GM12878 (cell line): ENCODE results near the gene CCDC127. TPM values are rescaled to one million over a fixed set of nuclear protein-coding genes. Genes with fewer than 3 reads are reported as not detected.

Experiments
- E2F8 ChIP-seq: fragments of 450-650 bp; IDR thresholded peaks from 2 replicates; pipeline ENCODE4 v1.6.1; 2018; ENCODE audit warnings: mild to moderate bottlenecking, low read depth, moderate library complexity; ENCODE audit not compliant: partially characterized antibody
- KDM1A ChIP-seq: fragments of 200-600 bp; sonication (generic); IDR thresholded peaks from 2 replicates; pipeline ENCODE4 v1.6.1; 2016; ENCODE audit warnings: borderline replicate concordance
- MTA3 ChIP-seq: IDR thresholded peaks from 2 replicates; pipeline ENCODE4 v1.6.1; 2012; ENCODE audit warnings: low read length, inconsistent platforms, borderline replicate concordance
- MYB ChIP-seq: fragments of 150-350 bp; IDR thresholded peaks from 2 replicates; pipeline ENCODE4 v1.6.1; 2014; ENCODE audit warnings: mild to moderate bottlenecking, low read depth, low read length, borderline replicate concordance
- NRF1 ChIP-seq: conservative IDR thresholded peaks from 2 replicates; pipeline ENCODE4 v1.6.1; 2011; ENCODE audit warnings: mild to moderate bottlenecking, low read depth, low read length, improper control_type of control experiment
- RAD51 ChIP-seq: fragments of 450-650 bp; IDR thresholded peaks from 2 replicates; pipeline ENCODE4 v1.6.1; 2016; ENCODE audit warnings: moderate library complexity, mild to moderate bottlenecking, inconsistent platforms
- USF1 ChIP-seq: IDR thresholded peaks from 2 replicates; pipeline ENCODE4 v1.6.1; 2011; ENCODE audit warnings: borderline replicate concordance, low read depth, mild to moderate bottlenecking, moderate library complexity, mixed read lengths, low read length; ENCODE audit not compliant: insufficient read depth; ENCODE audit errors: extremely low read length
- polyA plus RNA-seq, 11 experiments: library from polyadenylated mRNA; depleted of rRNA in 4 of 11; unstranded in 6 of 11; stranded (reverse) in 5 of 11; fragments of >200 nt; fragmentation: Nextera tagmentation in 4 of 11; fragmentation: Illumina TruSeq in 1 of 11; extraction: Ambion mirVana in 4 of 11; extraction: Trizol in 1 of 11; gene quantifications; 1 replicate in 1 of 11; 2 replicates in 10 of 11; pipeline versions ENCODE4 v1.2.1 to v1.2.3, GENCODE V29; 2011 to 2016; ENCODE audit warnings: inconsistent platforms in 2 of 11, missing spikeins in 2 of 11, low read depth in 1 of 11
- total RNA-seq, 4 experiments: library from RNA; depleted of rRNA in 3 of 4; stranded (reverse); fragments of >200 nt in 3 of 4; fragmentation: Illumina TruSeq in 1 of 4; extraction: Trizol in 1 of 4; gene quantifications; 2 replicates each; pipeline versions ENCODE4 v1.2.1 to v1.2.3, GENCODE V29; 2013 to 2021
- TF ChIP-seq, protein P1 (sequence below): fragments of 450-650 bp; IDR thresholded peaks from 2 replicates; pipeline ENCODE4 v1.6.1; 2017; ENCODE audit warnings: antibody characterized with exemption, mild to moderate bottlenecking, moderate library complexity
- TF ChIP-seq, protein P2 (sequence below): fragments of 450-650 bp; formaldehyde crosslinking; IDR thresholded peaks from 2 replicates; pipeline ENCODE4 v1.4.0; 2022; ENCODE audit warnings: mild to moderate bottlenecking, moderate library complexity
- TF ChIP-seq, protein P3 (sequence below): IDR thresholded peaks from 2 replicates; pipeline ENCODE4 v1.6.1; 2011; ENCODE audit warnings: borderline replicate concordance, low read depth, mild to moderate bottlenecking, moderate library complexity, low read length; ENCODE audit not compliant: insufficient read depth, poor library complexity, severe bottlenecking
- TF ChIP-seq, protein P4 (sequence below): fragments of 450-650 bp; formaldehyde crosslinking; IDR thresholded peaks from 2 replicates; pipeline ENCODE4 v1.4.0; 2020; ENCODE audit warnings: mild to moderate bottlenecking, moderate library complexity

CCDC127 gene
- total and polyA plus RNA-seq, 10 of the 15 experiments (the other 5 are each of a cell fraction or from before 2014, with no cell fraction given), result 1.9 to 6.9 (median 2.9) TPM

GRCh38 chr5:163841-164240 is 54.1 kb downstream of the CCDC127 start (continued):
- TF ChIP-seq, protein P1, sequence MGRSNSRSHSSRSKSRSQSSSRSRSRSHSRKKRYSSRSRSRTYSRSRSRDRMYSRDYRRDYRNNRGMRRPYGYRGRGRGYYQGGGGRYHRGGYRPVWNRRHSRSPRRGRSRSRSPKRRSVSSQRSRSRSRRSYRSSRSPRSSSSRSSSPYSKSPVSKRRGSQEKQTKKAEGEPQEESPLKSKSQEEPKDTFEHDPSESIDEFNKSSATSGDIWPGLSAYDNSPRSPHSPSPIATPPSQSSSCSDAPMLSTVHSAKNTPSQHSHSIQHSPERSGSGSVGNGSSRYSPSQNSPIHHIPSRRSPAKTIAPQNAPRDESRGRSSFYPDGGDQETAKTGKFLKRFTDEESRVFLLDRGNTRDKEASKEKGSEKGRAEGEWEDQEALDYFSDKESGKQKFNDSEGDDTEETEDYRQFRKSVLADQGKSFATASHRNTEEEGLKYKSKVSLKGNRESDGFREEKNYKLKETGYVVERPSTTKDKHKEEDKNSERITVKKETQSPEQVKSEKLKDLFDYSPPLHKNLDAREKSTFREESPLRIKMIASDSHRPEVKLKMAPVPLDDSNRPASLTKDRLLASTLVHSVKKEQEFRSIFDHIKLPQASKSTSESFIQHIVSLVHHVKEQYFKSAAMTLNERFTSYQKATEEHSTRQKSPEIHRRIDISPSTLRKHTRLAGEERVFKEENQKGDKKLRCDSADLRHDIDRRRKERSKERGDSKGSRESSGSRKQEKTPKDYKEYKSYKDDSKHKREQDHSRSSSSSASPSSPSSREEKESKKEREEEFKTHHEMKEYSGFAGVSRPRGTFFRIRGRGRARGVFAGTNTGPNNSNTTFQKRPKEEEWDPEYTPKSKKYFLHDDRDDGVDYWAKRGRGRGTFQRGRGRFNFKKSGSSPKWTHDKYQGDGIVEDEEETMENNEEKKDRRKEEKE, result no peak
- TF ChIP-seq NRF1, result no peak
- no peak for TF ChIP-seq E2F8
- TF ChIP-seq USF1, result no peak
- TF ChIP-seq KDM1A, result no peak
- TF ChIP-seq MTA3, result no peak
- TF ChIP-seq, protein P2, sequence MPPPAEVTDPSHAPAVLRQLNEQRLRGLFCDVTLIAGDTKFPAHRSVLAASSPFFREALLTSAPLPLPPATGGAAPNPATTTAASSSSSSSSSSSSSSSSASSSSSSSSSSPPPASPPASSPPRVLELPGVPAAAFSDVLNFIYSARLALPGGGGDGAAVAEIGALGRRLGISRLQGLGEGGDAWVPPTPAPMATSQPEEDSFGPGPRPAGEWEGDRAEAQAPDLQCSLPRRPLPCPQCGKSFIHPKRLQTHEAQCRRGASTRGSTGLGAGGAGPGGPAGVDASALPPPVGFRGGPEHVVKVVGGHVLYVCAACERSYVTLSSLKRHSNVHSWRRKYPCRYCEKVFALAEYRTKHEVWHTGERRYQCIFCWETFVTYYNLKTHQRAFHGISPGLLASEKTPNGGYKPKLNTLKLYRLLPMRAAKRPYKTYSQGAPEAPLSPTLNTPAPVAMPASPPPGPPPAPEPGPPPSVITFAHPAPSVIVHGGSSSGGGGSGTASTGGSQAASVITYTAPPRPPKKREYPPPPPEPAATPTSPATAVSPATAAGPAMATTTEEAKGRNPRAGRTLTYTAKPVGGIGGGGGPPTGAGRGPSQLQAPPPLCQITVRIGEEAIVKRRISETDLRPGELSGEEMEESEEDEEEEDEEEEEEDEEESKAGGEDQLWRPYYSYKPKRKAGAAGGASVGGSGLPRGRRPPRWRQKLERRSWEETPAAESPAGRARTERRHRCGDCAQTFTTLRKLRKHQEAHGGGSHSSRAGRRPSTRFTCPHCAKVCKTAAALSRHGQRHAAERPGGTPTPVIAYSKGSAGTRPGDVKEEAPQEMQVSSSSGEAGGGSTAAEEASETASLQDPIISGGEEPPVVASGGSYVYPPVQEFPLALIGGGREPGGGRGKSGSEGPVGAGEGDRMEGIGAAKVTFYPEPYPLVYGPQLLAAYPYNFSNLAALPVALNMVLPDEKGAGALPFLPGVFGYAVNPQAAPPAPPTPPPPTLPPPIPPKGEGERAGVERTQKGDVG (CRISPR knock-in tag), result no peak
- TF ChIP-seq, protein P3, sequence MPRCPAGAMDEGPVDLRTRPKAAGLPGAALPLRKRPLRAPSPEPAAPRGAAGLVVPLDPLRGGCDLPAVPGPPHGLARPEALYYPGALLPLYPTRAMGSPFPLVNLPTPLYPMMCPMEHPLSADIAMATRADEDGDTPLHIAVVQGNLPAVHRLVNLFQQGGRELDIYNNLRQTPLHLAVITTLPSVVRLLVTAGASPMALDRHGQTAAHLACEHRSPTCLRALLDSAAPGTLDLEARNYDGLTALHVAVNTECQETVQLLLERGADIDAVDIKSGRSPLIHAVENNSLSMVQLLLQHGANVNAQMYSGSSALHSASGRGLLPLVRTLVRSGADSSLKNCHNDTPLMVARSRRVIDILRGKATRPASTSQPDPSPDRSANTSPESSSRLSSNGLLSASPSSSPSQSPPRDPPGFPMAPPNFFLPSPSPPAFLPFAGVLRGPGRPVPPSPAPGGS, result no peak
- TF ChIP-seq MYB, result no peak
- TF ChIP-seq, protein P4, sequence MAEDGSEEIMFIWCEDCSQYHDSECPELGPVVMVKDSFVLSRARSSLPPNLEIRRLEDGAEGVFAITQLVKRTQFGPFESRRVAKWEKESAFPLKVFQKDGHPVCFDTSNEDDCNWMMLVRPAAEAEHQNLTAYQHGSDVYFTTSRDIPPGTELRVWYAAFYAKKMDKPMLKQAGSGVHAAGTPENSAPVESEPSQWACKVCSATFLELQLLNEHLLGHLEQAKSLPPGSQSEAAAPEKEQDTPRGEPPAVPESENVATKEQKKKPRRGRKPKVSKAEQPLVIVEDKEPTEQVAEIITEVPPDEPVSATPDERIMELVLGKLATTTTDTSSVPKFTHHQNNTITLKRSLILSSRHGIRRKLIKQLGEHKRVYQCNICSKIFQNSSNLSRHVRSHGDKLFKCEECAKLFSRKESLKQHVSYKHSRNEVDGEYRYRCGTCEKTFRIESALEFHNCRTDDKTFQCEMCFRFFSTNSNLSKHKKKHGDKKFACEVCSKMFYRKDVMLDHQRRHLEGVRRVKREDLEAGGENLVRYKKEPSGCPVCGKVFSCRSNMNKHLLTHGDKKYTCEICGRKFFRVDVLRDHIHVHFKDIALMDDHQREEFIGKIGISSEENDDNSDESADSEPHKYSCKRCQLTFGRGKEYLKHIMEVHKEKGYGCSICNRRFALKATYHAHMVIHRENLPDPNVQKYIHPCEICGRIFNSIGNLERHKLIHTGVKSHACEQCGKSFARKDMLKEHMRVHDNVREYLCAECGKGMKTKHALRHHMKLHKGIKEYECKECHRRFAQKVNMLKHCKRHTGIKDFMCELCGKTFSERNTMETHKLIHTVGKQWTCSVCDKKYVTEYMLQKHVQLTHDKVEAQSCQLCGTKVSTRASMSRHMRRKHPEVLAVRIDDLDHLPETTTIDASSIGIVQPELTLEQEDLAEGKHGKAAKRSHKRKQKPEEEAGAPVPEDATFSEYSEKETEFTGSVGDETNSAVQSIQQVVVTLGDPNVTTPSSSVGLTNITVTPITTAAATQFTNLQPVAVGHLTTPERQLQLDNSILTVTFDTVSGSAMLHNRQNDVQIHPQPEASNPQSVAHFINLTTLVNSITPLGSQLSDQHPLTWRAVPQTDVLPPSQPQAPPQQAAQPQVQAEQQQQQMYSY (CRISPR knock-in tag), result no peak
- no peak for TF ChIP-seq RAD51
